Neural cell (in vitro differentiated cells): ENCODE results near the gene ZDHHC11. TPM values are rescaled to one million over a fixed set of nuclear protein-coding genes. Genes with fewer than 3 reads are reported as not detected.
"Not testable (repeated sequence)": the region's sequence is repeated elsewhere in the genome, so short reads cannot be mapped to it uniquely, and the experiment has no call there.

Source experiments
- H2AFZ ChIP-seq: fragments of 200-600, 300-800 bp; sonication (generic), shearing (Covaris generic); 2 replicates; pipeline ENCODE4 v1.6.0; 2014; ENCODE audit warnings: low read depth, mild to moderate bottlenecking, antibody characterized with exemption, low read length, moderate library complexity
- H3F3A ChIP-seq: fragments of 200-600 bp; shearing (Covaris generic); 2 replicates; pipeline ENCODE4 v1.6.1; 2016; ENCODE audit warnings: mild to moderate bottlenecking, moderate library complexity, mixed read lengths, antibody characterized with exemption, low read length; ENCODE audit not compliant: insufficient read depth, poor library complexity, severe bottlenecking
- H3K27ac ChIP-seq: fragments of 200-600, 300-800 bp; sonication (generic), shearing (Covaris generic); 2 replicates; pipeline ENCODE4 v1.5.1; 2014; ENCODE audit warnings: mild to moderate bottlenecking, low read length, moderate library complexity
- H3K27me3 ChIP-seq: fragments of 300-800, 200-600 bp; sonication (generic), shearing (Covaris generic); 2 replicates; pipeline ENCODE4 v1.6.0; 2014; ENCODE audit warnings: mild to moderate bottlenecking, low read depth, low read length, moderate library complexity; ENCODE audit not compliant: insufficient read depth
- H3K36me3 ChIP-seq: fragments of 300-800, 200-600 bp; sonication (generic), shearing (Covaris generic); 2 replicates; pipeline ENCODE4 v1.5.1; 2014; ENCODE audit warnings: mild to moderate bottlenecking, antibody characterized with exemption, low read length, moderate library complexity; ENCODE audit not compliant: insufficient read depth
- H3K4me2 ChIP-seq: fragments of 300-800, 200-600 bp; sonication (generic), shearing (Covaris generic); 2 replicates; pipeline ENCODE4 v1.6.0; 2014; ENCODE audit warnings: mild to moderate bottlenecking, low read length
- H3K4me3 ChIP-seq: fragments of 300-800, 200-600 bp; sonication (generic), shearing (Covaris generic); 2 replicates; pipeline ENCODE4 v1.5.1; 2014; ENCODE audit warnings: mild to moderate bottlenecking, low read length, moderate library complexity
- H3K79me2 ChIP-seq: fragments of 200-600 bp; shearing (Covaris generic); replicated peaks from 2 replicates; pipeline ENCODE4 v1.6.0; 2014; ENCODE audit warnings: mild to moderate bottlenecking, low read length, moderate library complexity; ENCODE audit not compliant: insufficient read depth
- H3K9ac ChIP-seq: fragments of 300-800, 200-600 bp; sonication (generic), shearing (Covaris generic); 2 replicates; pipeline ENCODE4 v1.6.1; 2016; ENCODE audit warnings: mild to moderate bottlenecking, low read length, mixed read lengths
- H3K9me2 ChIP-seq: fragments of 200-600 bp; shearing (Covaris generic); 2 replicates; pipeline ENCODE4 v1.6.1; 2016; ENCODE audit warnings: mild to moderate bottlenecking, low read length, mixed read lengths; ENCODE audit not compliant: insufficient read depth
- H3K9me3 ChIP-seq: fragments of 200-600, 300-800 bp; sonication (generic), shearing (Covaris generic); 2 replicates; pipeline ENCODE4 v1.6.1; 2016; ENCODE audit warnings: mild to moderate bottlenecking, mixed run types, low read length, moderate library complexity, mixed read lengths
- H4K20me1 ChIP-seq: fragments of 200-600 bp; shearing (Covaris generic); 2 replicates; pipeline ENCODE4 v1.6.1; 2016; ENCODE audit warnings: mild to moderate bottlenecking, mixed run types; ENCODE audit not compliant: insufficient read depth
- CTCF ChIP-seq: fragments of 450-650 bp; IDR thresholded peaks from 2 replicates; pipeline ENCODE4 v1.5.1; 2014; ENCODE audit warnings: antibody characterized with exemption, mild to moderate bottlenecking, moderate library complexity; ENCODE audit not compliant: poor library complexity, severe bottlenecking
- EP300 ChIP-seq: fragments of 450-650 bp; conservative IDR thresholded peaks from 2 replicates; pipeline ENCODE4 v1.6.1; 2014; ENCODE audit warnings: antibody characterized with exemption, mild to moderate bottlenecking, moderate library complexity; ENCODE audit not compliant: poor library complexity, severe bottlenecking
- EZH2 ChIP-seq: fragments of 200-600, 300-800 bp; shearing (Covaris generic), sonication (generic); IDR thresholded peaks from 2 replicates; pipeline ENCODE4 v1.6.1; 2014; ENCODE audit warnings: antibody characterized with exemption, low read length, borderline replicate concordance, mild to moderate bottlenecking; ENCODE audit not compliant: insufficient read depth, poor library complexity, severe bottlenecking
- MXI1 ChIP-seq: fragments of 450-650 bp; conservative IDR thresholded peaks from 2 replicates; pipeline ENCODE4 v1.6.1; 2014; ENCODE audit warnings: antibody characterized with exemption, mild to moderate bottlenecking; ENCODE audit not compliant: poor library complexity, severe bottlenecking
- POLR2AphosphoS5 ChIP-seq: IDR thresholded peaks from 2 replicates; pipeline ENCODE4 v1.6.1; 2012
- RAD21 ChIP-seq: fragments of 450-650 bp; conservative IDR thresholded peaks from 2 replicates; pipeline ENCODE4 v1.6.1; 2014; ENCODE audit warnings: antibody characterized with exemption, mild to moderate bottlenecking, moderate library complexity
- REST ChIP-seq: IDR thresholded peaks from 2 replicates; pipeline ENCODE4 v1.6.1; 2012; ENCODE audit warnings: borderline replicate concordance
- SMC3 ChIP-seq: fragments of 450-650 bp; conservative IDR thresholded peaks from 2 replicates; pipeline ENCODE4 v1.6.1; 2014; ENCODE audit warnings: antibody characterized with exemption, mild to moderate bottlenecking, moderate library complexity; ENCODE audit not compliant: poor library complexity
- TAF1 ChIP-seq: IDR thresholded peaks from 2 replicates; pipeline ENCODE4 v1.6.1; 2012; ENCODE audit warnings: low read depth
- polyA plus RNA-seq: library from polyadenylated mRNA; depleted of rRNA; stranded (reverse); fragments of >200 nt; gene quantifications from 2 replicates; pipeline ENCODE4 v1.2.3, GENCODE V29; 2014

The ZDHHC11 gene
- polyA plus RNA-seq, 1 donor from 2014 or later: 11.4 TPM

GRCh38 chr5:816176-816575 is 34.6 kb downstream of the ZDHHC11 start:
- Histone ChIP-seq H3K9me2 (no peaks in the 10 kb centered on the region), H2AFZ (no peak overlapping the region), H3F3A (no peaks in the 10 kb centered on the region), H3K9ac (no peak overlapping the region), H3K36me3 (no peaks in the 10 kb centered on the region), H4K20me1 (no peaks in the 10 kb centered on the region), H3K79me2 (no peaks in the 10 kb centered on the region), H3K9me3 (no peaks in the 10 kb centered on the region), H3K4me3 (no peak overlapping the region), H3K27ac (no peak overlapping the region), H3K27me3 (no peaks in the 10 kb centered on the region), H3K4me2 (no peak overlapping the region)
- no peak for TF ChIP-seq CTCF
- TF ChIP-seq SMC3: no peak
- TF ChIP-seq EP300: no peak
- TF ChIP-seq TAF1: no peak
- TF ChIP-seq RAD21: no peak
- TF ChIP-seq POLR2AphosphoS5: no peak
- TF ChIP-seq REST: no peak
- TF ChIP-seq EZH2: no peak
- TF ChIP-seq MXI1: no peak

- H3F3A ChIP-seq: no peaks in the 10 kb centered on the region
- no peaks in the 10 kb centered on the region for H3K79me2 ChIP-seq
- no peaks in the 10 kb centered on the region for H3K36me3 ChIP-seq
- no peak overlapping the region for H3K27ac ChIP-seq
- H3K4me3 ChIP-seq: no peak overlapping the region
- no peaks in the 10 kb centered on the region for H3K27me3 ChIP-seq
- no peaks in the 10 kb centered on the region for H4K20me1 ChIP-seq
- H3K9ac ChIP-seq: no peak overlapping the region
- H3K9me2 ChIP-seq: no peaks in the 10 kb centered on the region
- no peak for TF ChIP-seq MXI1
- TF ChIP-seq CTCF: no peak
- TF ChIP-seq TAF1: no peak
- no peak for TF ChIP-seq EP300
- no peak for TF ChIP-seq RAD21
- no peak for TF ChIP-seq EZH2
- no peak for TF ChIP-seq POLR2AphosphoS5
- no peak for TF ChIP-seq REST
- TF ChIP-seq SMC3: no peak
- no peaks in the 10 kb centered on the region for H3K9me3 ChIP-seq
- no peak overlapping the region for H3K4me2 ChIP-seq
- no peak overlapping the region for H2AFZ ChIP-seq
Observed at GRCh38 chr5:815449-815848, 35.3 kb downstream of the ZDHHC11 start.

GRCh38 chr5:813575-813974 is 37.2 kb downstream of the ZDHHC11 start:
- not testable (repeated sequence) for H3F3A ChIP-seq, H3K4me3 ChIP-seq, H3K79me2 ChIP-seq, H4K20me1 ChIP-seq, H3K9ac ChIP-seq, H3K9me3 ChIP-seq, H3K4me2 ChIP-seq, H3K9me2 ChIP-seq, H2AFZ ChIP-seq, H3K27ac ChIP-seq, H3K36me3 ChIP-seq, H3K27me3 ChIP-seq
